Vagina (tissue), 2 donors: ENCODE results near the gene PRG3.

ENCODE experiments used
- CTCF ChIP-seq, 3 experiments: fragments of 450-650 bp in 2 of 3; fragments of 200-600 bp in 1 of 3; sonication (generic) in 1 of 3; IDR thresholded peaks; one replicate each; pipeline ENCODE4 v1.5.1; 2017 to 2019; ENCODE audit warnings: antibody characterized with exemption in 3 of 3, mild to moderate bottlenecking in 2 of 3, moderate library complexity in 2 of 3
- POLR2A ChIP-seq, 2 donors: fragments of 450-650 bp; IDR thresholded peaks; one replicate each; pipeline ENCODE4 v1.6.1; 2017; ENCODE audit warnings: antibody characterized with exemption in 2 of 2, mild to moderate bottlenecking in 2 of 2, moderate library complexity in 2 of 2

DNA sequence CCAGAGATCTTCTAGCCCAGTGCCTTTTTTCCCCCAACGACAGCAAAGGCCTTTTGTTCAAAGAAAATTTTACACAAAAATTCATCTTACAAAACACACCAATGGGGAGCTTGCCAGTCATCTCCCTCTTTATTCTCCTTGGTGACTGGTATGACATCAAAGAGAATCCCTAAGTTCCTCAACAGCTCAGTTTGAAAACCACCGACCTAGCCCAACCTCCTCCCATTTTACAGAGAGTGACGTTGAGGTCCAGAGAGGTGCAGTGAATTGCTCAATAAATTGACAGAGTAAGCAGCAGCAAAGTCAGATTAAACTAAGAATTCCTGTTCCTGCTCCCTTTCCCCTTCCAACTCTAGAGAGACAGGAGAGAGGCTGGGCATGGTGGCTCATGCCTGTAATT lies 38.2 kb upstream of the PRG3 start:
- TF ChIP-seq CTCF (IDR thresholded peaks at IDR 0.05) = no peak
- no peak for TF ChIP-seq POLR2A (IDR thresholded peaks at IDR 0.05)
